ENCODE measurements around the gene PTPN2.
"Not testable (repeated sequence)": the region's sequence is repeated elsewhere in the genome, so short reads cannot be mapped to it uniquely, and the experiment has no call there.

PTPN2 gene

GRCh38 chr18:12891561-12891960 lies 7.5 kb upstream of the PTPN2 start:
- no peak for DNase-seq

GRCh38 chr18:12890964-12891363 lies 6.9 kb upstream of the PTPN2 start:
- DNase-seq: no peak

GRCh38 chr18:12886498-12887126 lies 2.6 kb upstream of the PTPN2 start:
- DNase-seq: peak; percentile 18

GRCh38 chr18:12885500-12885899 lies 1.5 kb upstream of the PTPN2 start:
- DNase-seq: no peak

- no peak for DNase-seq
Observed at GRCh38 chr18:12884406-12885323, 628 bp upstream of the PTPN2 start.

GRCh38 chr18:12883372-12883683 lies 709 bp downstream of the PTPN2 start:
- no peak for DNase-seq

GRCh38 chr18:12882453-12883371 lies 1.3 kb downstream of the PTPN2 start:
- peak; percentile 15 for DNase-seq

GRCh38 chr18:12880541-12880910 lies 3.5 kb downstream of the PTPN2 start:
- DNase-seq: no peak

- DNase-seq: no peak
Observed at GRCh38 chr18:12879840-12880540, 4.0 kb downstream of the PTPN2 start.

- not testable (repeated sequence) for DNase-seq
Observed at GRCh38 chr18:12874992-12875391, 9.0 kb downstream of the PTPN2 start.

- DNase-seq: not testable (repeated sequence)
Observed at GRCh38 chr18:12873961-12874567, 10.0 kb downstream of the PTPN2 start.

- no peak for DNase-seq
Observed at GRCh38 chr18:12872408-12872807, 11.6 kb downstream of the PTPN2 start.

GRCh38 chr18:12868576-12868975 lies 15.5 kb downstream of the PTPN2 start:
- DNase-seq: no peak

- no peak for DNase-seq
Observed at GRCh38 chr18:12867441-12868123, 16.5 kb downstream of the PTPN2 start.

GRCh38 chr18:12863687-12864216 lies 20.3 kb downstream of the PTPN2 start:
- DNase-seq: no peak

- DNase-seq: no peak
Observed at GRCh38 chr18:12862874-12863482, 21.1 kb downstream of the PTPN2 start.

- no peak for DNase-seq
Observed at GRCh38 chr18:12862467-12862866, 21.6 kb downstream of the PTPN2 start.

- no peak for DNase-seq
Observed at GRCh38 chr18:12861637-12862036, 22.4 kb downstream of the PTPN2 start.

GRCh38 chr18:12860530-12860929 lies 23.5 kb downstream of the PTPN2 start:
- DNase-seq: no peak

- DNase-seq: no peak
Observed at GRCh38 chr18:12858991-12859390, 25.0 kb downstream of the PTPN2 start.
